Psoas muscle (tissue), 8 donors: ENCODE measurements around the gene LENEP. TPM values are rescaled to one million over a fixed set of nuclear protein-coding genes. Genes with fewer than 3 reads are reported as not detected.

Experiments
- ATAC-seq, 4 donors: fragments of 200-7000 bp; cut with Tn5 transposase; one replicate each; pipeline ENCODE4 v1.9.1; 2020; ENCODE audit warnings: moderate library complexity in 3 of 4, mild to moderate bottlenecking in 2 of 4
- DNase-seq, 2 donors: peaks; one replicate each; pipeline ENCODE4 v3.0.0-alpha.2; 2020
- H3K27ac ChIP-seq: fragments of 200-600 bp; one replicate; pipeline ENCODE4 v1.8.0; 2022
- H3K27me3 ChIP-seq, 3 donors: fragments of 200-600 bp in 1 of 3; one replicate each; pipeline versions ENCODE4 v1.6.1 to v1.8.0; 2013 to 2022; ENCODE audit warnings: low read length in 2 of 3, mild to moderate bottlenecking in 2 of 3, moderate library complexity in 1 of 3; ENCODE audit not compliant: insufficient read depth in 3 of 3
- H3K36me3 ChIP-seq, 2 donors: fragments of 200-600 bp in 1 of 2; one replicate each; pipeline versions ENCODE4 v1.6.1 to v1.8.0; 2013 to 2022; ENCODE audit warnings: low read depth in 1 of 2, mild to moderate bottlenecking in 1 of 2, moderate library complexity in 1 of 2; ENCODE audit not compliant: insufficient read depth in 1 of 2
- H3K4me1 ChIP-seq: fragments of 200-600 bp; one replicate; pipeline ENCODE4 v1.8.0; 2022
- H3K4me3 ChIP-seq: fragments of 200-600 bp; one replicate; pipeline ENCODE4 v1.8.0; 2022; ENCODE audit warnings: mild to moderate bottlenecking
- H3K9me3 ChIP-seq: fragments of 200-600 bp; one replicate; pipeline ENCODE4 v1.8.0; 2022
- CTCF ChIP-seq: fragments of 200-600 bp; IDR thresholded peaks from one replicate; pipeline ENCODE4 v1.8.0; 2022; ENCODE audit warnings: antibody characterized with exemption
- WGBS, 3 donors: extraction: QIAGEN DNeasy Blood & Tissue Kit; methylation state at CpG; one replicate each; pipeline versions ENCODE4 v1.1.6 to v1.1.7; 2013; 5-methylcytosine and 5-hydroxymethylcytosine counted together
- intact Hi-C, 2 donors: fragments of 100-400 bp; cut with DNase I; formaldehyde crosslinking; loops; one replicate each; pipeline versions ENCODE4 v1.11.0 to v1.14.2; 2022
- polyA plus RNA-seq, 3 donors: library from polyadenylated mRNA; stranded (reverse); fragments of 200-250 nt; gene quantifications; one replicate each; pipeline ENCODE4 v1.2.3, GENCODE V29; 2013
- total RNA-seq, 4 donors: library from RNA; stranded (reverse); fragmentation: NEBNext Ultra II Directional in 2 of 4; extraction: Animal tissue kit (Norgen Biotek cat#: 25700) in 2 of 4; gene quantifications; one replicate each; pipeline versions ENCODE4 v1.2.1 to v1.2.4, GENCODE V29; 2021 to 2023
- donor health status: healthy with polysubstance abuse.
- donor health status: DM: no; HTN: no; CAD: no; lungs with moderate emphysema.
- donor health status: Bipolar disorder and iron deficiency.
- donor health status: healthy.
- donor health status: DM: yes; HTN: yes; CAD: no.
- donor health status: DM: no; HTN: no; CAD: no.
- donor health status: DM: no; HTN: no; CAD: no.
- donor health status: DM: yes; HTN: yes; CAD: no.

Gene LENEP
- total and polyA plus RNA-seq, 7 donors: not detected

GRCh38 chr1:155000411-155000725, 7.0 kb downstream of the LENEP start:
- 0 to 1% (median 0%) methylated on average over 8 to 13 of the region's 13 CpGs for WGBS, 3 donors
- TF ChIP-seq CTCF: no peak
- DNase-seq (no peak), ATAC-seq (no peak)
- peak overlapping the region; percentile 78 for H3K4me3 ChIP-seq
- H3K27me3 ChIP-seq: no peaks in the 10 kb centered on the region
- intact Hi-C loops: loop anchor here in 1 of 2 donors (5.0 kb wide), 1 partner anchor 38 kb away; the partner anchor contains the start of gene PYGO2
- no peaks in the 10 kb centered on the region for H3K9me3 ChIP-seq
- H3K36me3 ChIP-seq: no peaks in the 10 kb centered on the region
- peaks cover 28% of the 10 kb centered on the region for H3K4me1 ChIP-seq
- peak overlapping the region; percentile 91 for H3K27ac ChIP-seq

- WGBS, 3 donors: 0 to 1% (median 0%) methylated on average over 27 to 43 of the region's 43 CpGs
- peak; percentile 60 to 65 (median 64) for ATAC-seq
- intact Hi-C loops: loop anchor here in 1 of 2 donors (5.0 kb wide), 1 partner anchor 39 kb away; the partner anchor contains the start of gene PYGO2
- no peaks in the 10 kb centered on the region for H3K27me3 ChIP-seq
- peak; percentile 2 for TF ChIP-seq CTCF
- peaks cover 32% of the 10 kb centered on the region for H3K4me1 ChIP-seq
- H3K27ac ChIP-seq: peak overlapping the region; percentile 91
- no peaks in the 10 kb centered on the region for H3K36me3 ChIP-seq
- peak overlapping the region; percentile 78 for H3K4me3 ChIP-seq
- H3K9me3 ChIP-seq: no peaks in the 10 kb centered on the region
- DNase-seq: peak; percentile 91 to 96
Measured at GRCh38 chr1:155000726-155001424, 7.5 kb downstream of the LENEP start.

GRCh38 chr1:155001425-155001674, 8.0 kb downstream of the LENEP start:
- 1% methylated on average over 11 of the region's 11 CpGs for WGBS, 3 donors
- Histone ChIP-seq H3K4me3 (peak overlapping the region; percentile 78), H3K27ac (peak overlapping the region; percentile 91), H3K27me3 (no peaks in the 10 kb centered on the region), H3K9me3 (no peaks in the 10 kb centered on the region), H3K36me3 (no peaks in the 10 kb centered on the region), H3K4me1 (peaks cover 37% of the 10 kb centered on the region)
- intact Hi-C loops: loop anchor here in 1 of 2 donors (5.0 kb wide), 1 partner anchor 39 kb away; the partner anchor contains the start of gene PYGO2
- TF ChIP-seq CTCF: no peak
- ATAC-seq (no peak), DNase-seq (no peak)

- Histone ChIP-seq H3K27me3 (no peaks in the 10 kb centered on the region), H3K9me3 (no peaks in the 10 kb centered on the region), H3K4me1 (peaks cover 42% of the 10 kb centered on the region), H3K27ac (peak overlapping the region; percentile 91), H3K4me3 (peak overlapping the region; percentile 78), H3K36me3 (no peaks in the 10 kb centered on the region)
- peak; percentile 26 for TF ChIP-seq CTCF
- ATAC-seq (peak; percentile 71 to 75 (median 74)), DNase-seq (peak; percentile 100)
- intact Hi-C loops: loop anchor here (2.0 to 5.0 kb wide), 3 partner anchors 15 to 40 kb away; partner anchors contain the start of genes CKS1B (in 1 of the 2) and PYGO2 (in 1 of the 2)
- 0% methylated on average over 23 to 38 of the region's 38 CpGs for WGBS, 3 donors
Measured at GRCh38 chr1:155001675-155002463, 8.5 kb downstream of the LENEP start.
